ENCODE data around the gene AGBL4.

Gene AGBL4

DNA sequence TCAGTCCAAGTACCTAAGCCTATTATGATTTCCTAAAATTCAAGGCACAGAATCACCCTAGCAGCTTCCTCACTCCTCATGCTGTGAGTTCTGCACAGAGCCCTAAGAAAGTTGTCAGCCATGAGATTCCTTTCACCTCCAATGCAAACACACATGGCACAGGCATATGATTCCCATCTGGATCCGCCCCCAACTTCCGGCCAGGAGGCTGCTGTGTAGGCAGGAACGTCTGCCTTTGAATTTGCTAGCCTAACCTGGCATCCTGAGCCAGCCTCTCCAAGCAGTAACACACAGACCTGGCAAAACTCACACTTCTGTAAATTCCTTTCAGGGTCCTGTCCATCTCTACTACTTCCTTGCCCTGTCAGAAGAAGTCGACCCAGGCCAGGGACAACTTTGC lies 726.0 kb downstream of the AGBL4 start:
- no peak overlapping the region for H3K4me3 ChIP-seq (ENCODE audit: low read depth, low read length)
- ChIA-PET CTCF (no interaction called here), POLR2A (no interaction called here)
- TF ChIP-seq, protein P1, sequence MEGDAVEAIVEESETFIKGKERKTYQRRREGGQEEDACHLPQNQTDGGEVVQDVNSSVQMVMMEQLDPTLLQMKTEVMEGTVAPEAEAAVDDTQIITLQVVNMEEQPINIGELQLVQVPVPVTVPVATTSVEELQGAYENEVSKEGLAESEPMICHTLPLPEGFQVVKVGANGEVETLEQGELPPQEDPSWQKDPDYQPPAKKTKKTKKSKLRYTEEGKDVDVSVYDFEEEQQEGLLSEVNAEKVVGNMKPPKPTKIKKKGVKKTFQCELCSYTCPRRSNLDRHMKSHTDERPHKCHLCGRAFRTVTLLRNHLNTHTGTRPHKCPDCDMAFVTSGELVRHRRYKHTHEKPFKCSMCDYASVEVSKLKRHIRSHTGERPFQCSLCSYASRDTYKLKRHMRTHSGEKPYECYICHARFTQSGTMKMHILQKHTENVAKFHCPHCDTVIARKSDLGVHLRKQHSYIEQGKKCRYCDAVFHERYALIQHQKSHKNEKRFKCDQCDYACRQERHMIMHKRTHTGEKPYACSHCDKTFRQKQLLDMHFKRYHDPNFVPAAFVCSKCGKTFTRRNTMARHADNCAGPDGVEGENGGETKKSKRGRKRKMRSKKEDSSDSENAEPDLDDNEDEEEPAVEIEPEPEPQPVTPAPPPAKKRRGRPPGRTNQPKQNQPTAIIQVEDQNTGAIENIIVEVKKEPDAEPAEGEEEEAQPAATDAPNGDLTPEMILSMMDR (tag by site-specific recombination; IDR thresholded peaks at IDR 0.05), result no peak
- TF ChIP-seq ZNF621 (tag by site-specific recombination; IDR thresholded peaks at IDR 0.05), result no peak
- TF ChIP-seq ZNF529 (tag by site-specific recombination; IDR thresholded peaks at IDR 0.05; ENCODE audit: insufficient replicate concordance), result no peak
- TF ChIP-seq, protein P2, sequence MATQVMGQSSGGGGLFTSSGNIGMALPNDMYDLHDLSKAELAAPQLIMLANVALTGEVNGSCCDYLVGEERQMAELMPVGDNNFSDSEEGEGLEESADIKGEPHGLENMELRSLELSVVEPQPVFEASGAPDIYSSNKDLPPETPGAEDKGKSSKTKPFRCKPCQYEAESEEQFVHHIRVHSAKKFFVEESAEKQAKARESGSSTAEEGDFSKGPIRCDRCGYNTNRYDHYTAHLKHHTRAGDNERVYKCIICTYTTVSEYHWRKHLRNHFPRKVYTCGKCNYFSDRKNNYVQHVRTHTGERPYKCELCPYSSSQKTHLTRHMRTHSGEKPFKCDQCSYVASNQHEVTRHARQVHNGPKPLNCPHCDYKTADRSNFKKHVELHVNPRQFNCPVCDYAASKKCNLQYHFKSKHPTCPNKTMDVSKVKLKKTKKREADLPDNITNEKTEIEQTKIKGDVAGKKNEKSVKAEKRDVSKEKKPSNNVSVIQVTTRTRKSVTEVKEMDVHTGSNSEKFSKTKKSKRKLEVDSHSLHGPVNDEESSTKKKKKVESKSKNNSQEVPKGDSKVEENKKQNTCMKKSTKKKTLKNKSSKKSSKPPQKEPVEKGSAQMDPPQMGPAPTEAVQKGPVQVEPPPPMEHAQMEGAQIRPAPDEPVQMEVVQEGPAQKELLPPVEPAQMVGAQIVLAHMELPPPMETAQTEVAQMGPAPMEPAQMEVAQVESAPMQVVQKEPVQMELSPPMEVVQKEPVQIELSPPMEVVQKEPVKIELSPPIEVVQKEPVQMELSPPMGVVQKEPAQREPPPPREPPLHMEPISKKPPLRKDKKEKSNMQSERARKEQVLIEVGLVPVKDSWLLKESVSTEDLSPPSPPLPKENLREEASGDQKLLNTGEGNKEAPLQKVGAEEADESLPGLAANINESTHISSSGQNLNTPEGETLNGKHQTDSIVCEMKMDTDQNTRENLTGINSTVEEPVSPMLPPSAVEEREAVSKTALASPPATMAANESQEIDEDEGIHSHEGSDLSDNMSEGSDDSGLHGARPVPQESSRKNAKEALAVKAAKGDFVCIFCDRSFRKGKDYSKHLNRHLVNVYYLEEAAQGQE (tag by site-specific recombination; IDR thresholded peaks at IDR 0.05), result no peak
- no peak for TF ChIP-seq ZNF302 (tag by site-specific recombination; IDR thresholded peaks at IDR 0.05; ENCODE audit: low read depth)
- TF ChIP-seq GLI4 (tag by site-specific recombination; IDR thresholded peaks at IDR 0.05), result no peak
- no peak for TF ChIP-seq ZNF416 (tag by site-specific recombination; IDR thresholded peaks at IDR 0.05)
- no peak for TF ChIP-seq ZNF16 (tag by site-specific recombination; IDR thresholded peaks at IDR 0.05; ENCODE audit: low read depth)
- TF ChIP-seq, protein P3, sequence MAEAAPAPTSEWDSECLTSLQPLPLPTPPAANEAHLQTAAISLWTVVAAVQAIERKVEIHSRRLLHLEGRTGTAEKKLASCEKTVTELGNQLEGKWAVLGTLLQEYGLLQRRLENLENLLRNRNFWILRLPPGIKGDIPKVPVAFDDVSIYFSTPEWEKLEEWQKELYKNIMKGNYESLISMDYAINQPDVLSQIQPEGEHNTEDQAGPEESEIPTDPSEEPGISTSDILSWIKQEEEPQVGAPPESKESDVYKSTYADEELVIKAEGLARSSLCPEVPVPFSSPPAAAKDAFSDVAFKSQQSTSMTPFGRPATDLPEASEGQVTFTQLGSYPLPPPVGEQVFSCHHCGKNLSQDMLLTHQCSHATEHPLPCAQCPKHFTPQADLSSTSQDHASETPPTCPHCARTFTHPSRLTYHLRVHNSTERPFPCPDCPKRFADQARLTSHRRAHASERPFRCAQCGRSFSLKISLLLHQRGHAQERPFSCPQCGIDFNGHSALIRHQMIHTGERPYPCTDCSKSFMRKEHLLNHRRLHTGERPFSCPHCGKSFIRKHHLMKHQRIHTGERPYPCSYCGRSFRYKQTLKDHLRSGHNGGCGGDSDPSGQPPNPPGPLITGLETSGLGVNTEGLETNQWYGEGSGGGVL (tag by site-specific recombination; IDR thresholded peaks at IDR 0.05), result no peak
- TF ChIP-seq GLIS1 (tag by site-specific recombination; IDR thresholded peaks at IDR 0.05), result no peak
- no peak for TF ChIP-seq ZNF571 (tag by site-specific recombination; IDR thresholded peaks at IDR 0.05)
- TF ChIP-seq ZNF530 (tag by site-specific recombination; IDR thresholded peaks at IDR 0.05; ENCODE audit: low read depth), result no peak
- TF ChIP-seq ZBTB48 (tag by site-specific recombination; IDR thresholded peaks at IDR 0.05), result no peak
- no peaks in the 10 kb centered on the region for H3K9me3 ChIP-seq (ENCODE audit: control insufficient read depth, insufficient read depth, low read depth, low read length)
- H3K36me3 ChIP-seq (ENCODE audit: control insufficient read depth in 2 of 2, insufficient read depth in 1 of 2, low read length in 2 of 2), result no peaks in the 10 kb centered on the region
- H3K27ac ChIP-seq (ENCODE audit: extremely low read depth, low read depth, low read length), result no peak overlapping the region
- H3K4me1 ChIP-seq (ENCODE audit: control insufficient read depth, insufficient read depth, low read length), result no peaks in the 10 kb centered on the region

DNA sequence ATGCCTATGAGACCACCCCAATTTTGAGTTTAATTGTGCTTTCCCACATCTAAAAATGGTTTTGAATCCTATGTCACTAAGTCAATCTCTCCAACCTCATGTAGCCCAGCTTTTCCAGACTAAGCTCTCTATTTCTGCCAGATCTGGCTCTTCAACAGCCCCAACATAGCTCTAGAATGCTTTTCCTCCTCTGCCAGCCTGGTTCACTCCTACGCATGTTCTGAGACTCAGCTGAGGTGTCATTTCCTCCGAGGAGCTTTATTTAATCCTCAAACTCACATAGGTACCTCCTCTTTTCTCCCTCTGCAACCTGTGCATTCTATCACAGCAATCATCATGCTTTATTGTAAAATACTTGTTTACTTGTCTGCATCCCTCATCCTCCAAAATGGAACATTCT lies 729.2 kb downstream of the AGBL4 start:
- H3K36me3 ChIP-seq (ENCODE audit: control insufficient read depth in 2 of 2, insufficient read depth in 1 of 2, low read length in 2 of 2), result no peaks in the 10 kb centered on the region
- H3K27ac ChIP-seq (ENCODE audit: extremely low read depth, low read depth, low read length), result no peak overlapping the region
- no peaks in the 10 kb centered on the region for H3K9me3 ChIP-seq (ENCODE audit: control insufficient read depth, insufficient read depth, low read depth, low read length)
- H3K4me1 ChIP-seq (ENCODE audit: control insufficient read depth, insufficient read depth, low read length), result no peaks in the 10 kb centered on the region
- no peak for TF ChIP-seq SETDB1 (IDR thresholded peaks at IDR 0.05; ENCODE audit: insufficient read length, low read length)
- ChIA-PET CTCF (no interaction called here), POLR2A (no interaction called here)
- H3K4me3 ChIP-seq (ENCODE audit: low read depth, low read length), result no peak overlapping the region

DNA sequence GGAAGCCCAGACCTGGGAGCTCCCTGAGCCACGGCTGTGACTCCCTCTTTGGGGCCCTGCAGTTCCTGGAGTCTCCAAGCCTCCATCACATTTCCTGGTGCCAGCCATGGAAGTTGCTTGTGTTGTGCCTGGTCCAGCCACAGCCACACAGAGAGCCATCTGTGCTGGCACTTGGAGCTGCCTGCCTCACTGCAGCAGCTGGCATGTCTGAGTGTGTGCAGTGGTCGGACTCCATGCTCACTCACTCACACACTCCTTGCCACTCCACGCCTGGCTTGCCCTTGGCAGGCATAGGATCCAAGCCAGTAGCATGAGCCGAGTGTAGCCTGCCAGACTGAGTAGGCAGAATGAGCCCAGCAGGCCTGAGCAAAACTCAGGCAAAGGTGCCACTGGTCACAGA lies 730.7 kb downstream of the AGBL4 start:
- ChIA-PET CTCF (no interaction called here), POLR2A (no interaction called here)
- no peaks in the 10 kb centered on the region for H3K36me3 ChIP-seq (ENCODE audit: control insufficient read depth in 2 of 2, insufficient read depth in 1 of 2, low read length in 2 of 2)
- H3K4me3 ChIP-seq (ENCODE audit: low read depth, low read length), result no peak overlapping the region
- no peaks in the 10 kb centered on the region for H3K9me3 ChIP-seq (ENCODE audit: control insufficient read depth, insufficient read depth, low read depth, low read length)
- no peaks in the 10 kb centered on the region for H3K4me1 ChIP-seq (ENCODE audit: control insufficient read depth, insufficient read depth, low read length)
- H3K27ac ChIP-seq (ENCODE audit: extremely low read depth, low read depth, low read length), result no peak overlapping the region
- TF ChIP-seq ZNF530 (tag by site-specific recombination; IDR thresholded peaks at IDR 0.05; ENCODE audit: low read depth), result no peak
- no peak for TF ChIP-seq ZBTB8A (tag by site-specific recombination; IDR thresholded peaks at IDR 0.05)
- TF ChIP-seq REPIN1 (tag by site-specific recombination; IDR thresholded peaks at IDR 0.05; ENCODE audit: low read depth), result no peak
- TF ChIP-seq ZNF354C (tag by site-specific recombination; IDR thresholded peaks at IDR 0.05; ENCODE audit: borderline replicate concordance, low read depth), result no peak
- no peak for TF ChIP-seq ZNF837 (tag by site-specific recombination; IDR thresholded peaks at IDR 0.05)
- TF ChIP-seq, protein P4, sequence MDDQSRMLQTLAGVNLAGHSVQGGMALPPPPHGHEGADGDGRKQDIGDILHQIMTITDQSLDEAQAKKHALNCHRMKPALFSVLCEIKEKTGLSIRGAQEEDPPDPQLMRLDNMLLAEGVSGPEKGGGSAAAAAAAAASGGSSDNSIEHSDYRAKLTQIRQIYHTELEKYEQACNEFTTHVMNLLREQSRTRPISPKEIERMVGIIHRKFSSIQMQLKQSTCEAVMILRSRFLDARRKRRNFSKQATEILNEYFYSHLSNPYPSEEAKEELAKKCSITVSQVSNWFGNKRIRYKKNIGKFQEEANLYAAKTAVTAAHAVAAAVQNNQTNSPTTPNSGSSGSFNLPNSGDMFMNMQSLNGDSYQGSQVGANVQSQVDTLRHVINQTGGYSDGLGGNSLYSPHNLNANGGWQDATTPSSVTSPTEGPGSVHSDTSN (CRISPR knock-in tag; IDR thresholded peaks at IDR 0.05), result no peak
- no peak for TF ChIP-seq MZF1 (tag by site-specific recombination; IDR thresholded peaks at IDR 0.05; ENCODE audit: borderline replicate concordance)
- no peak for TF ChIP-seq ZNF10 (tag by site-specific recombination; IDR thresholded peaks at IDR 0.05)
- no peak for TF ChIP-seq ZNF138 (tag by site-specific recombination; IDR thresholded peaks at IDR 0.05; ENCODE audit: borderline replicate concordance)
- TF ChIP-seq, protein P5, sequence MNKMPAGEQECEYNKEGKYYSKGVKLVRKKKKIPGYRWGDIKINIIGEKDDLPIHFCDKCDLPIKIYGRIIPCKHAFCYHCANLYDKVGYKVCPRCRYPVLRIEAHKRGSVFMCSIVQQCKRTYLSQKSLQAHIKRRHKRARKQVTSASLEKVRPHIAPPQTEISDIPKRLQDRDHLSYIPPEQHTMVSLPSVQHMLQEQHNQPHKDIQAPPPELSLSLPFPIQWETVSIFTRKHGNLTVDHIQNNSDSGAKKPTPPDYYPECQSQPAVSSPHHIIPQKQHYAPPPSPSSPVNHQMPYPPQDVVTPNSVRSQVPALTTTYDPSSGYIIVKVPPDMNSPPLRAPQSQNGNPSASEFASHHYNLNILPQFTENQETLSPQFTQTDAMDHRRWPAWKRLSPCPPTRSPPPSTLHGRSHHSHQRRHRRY (tag by site-specific recombination; IDR thresholded peaks at IDR 0.05), result no peak

Measured in HEK293 (cell line).